ENCODE measurements around the gene COG6.
A peak's percentile ranks its signal among the peaks of the same experiment; 100 is the strongest.

COG6 gene

DNA sequence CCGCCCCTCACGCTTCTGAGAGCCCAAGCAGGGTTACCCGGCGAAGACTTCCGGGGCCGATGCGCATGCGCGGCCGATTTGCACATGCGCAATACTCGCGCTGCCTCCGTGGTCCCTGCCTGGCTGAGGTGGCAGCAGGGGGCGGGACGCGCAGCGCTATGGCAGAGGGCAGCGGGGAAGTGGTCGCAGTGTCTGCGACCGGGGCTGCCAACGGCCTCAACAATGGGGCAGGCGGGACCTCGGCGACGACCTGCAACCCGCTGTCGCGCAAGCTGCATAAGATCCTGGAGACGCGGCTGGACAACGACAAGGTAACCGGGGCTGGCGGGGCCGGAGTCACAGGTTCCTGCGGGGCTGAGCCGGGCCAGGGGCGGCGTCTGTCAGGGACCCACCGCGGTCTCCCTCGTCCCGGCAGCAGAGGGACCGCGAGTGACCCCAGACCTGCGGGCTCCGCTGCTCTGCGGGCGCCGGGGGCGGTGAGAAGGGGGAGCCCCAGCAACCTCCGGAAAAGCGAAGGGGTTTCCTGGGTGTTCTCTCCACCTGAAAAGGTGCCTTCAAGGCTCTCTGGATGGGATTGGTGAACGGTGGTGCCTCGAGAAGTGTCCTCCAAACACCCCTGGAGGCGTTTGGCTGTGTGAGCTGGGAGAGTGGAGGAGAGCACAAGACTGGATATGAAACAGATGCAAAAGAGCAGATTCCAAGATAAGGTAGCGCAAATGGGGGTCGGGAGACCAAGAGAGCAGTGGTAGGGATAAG lies at the start of gene COG6:
Gene COG6 (plus strand): TSS at position 94 of the 756 bp plus-strand sequence. CDS start 65 bp downstream, at position 159.
- peak; percentile 94 for DNase-seq (ENCODE audit: low spot score)

GRCh38 chr13:39605677-39606320 lies 49.7 kb upstream of the COG6 start:
- DNase-seq (ENCODE audit: low spot score): no peak

- DNase-seq (ENCODE audit: low spot score): no peak
These were observed 47.6 kb upstream of the COG6 start for GRCh38 chr13:39607876-39608275.

DNA sequence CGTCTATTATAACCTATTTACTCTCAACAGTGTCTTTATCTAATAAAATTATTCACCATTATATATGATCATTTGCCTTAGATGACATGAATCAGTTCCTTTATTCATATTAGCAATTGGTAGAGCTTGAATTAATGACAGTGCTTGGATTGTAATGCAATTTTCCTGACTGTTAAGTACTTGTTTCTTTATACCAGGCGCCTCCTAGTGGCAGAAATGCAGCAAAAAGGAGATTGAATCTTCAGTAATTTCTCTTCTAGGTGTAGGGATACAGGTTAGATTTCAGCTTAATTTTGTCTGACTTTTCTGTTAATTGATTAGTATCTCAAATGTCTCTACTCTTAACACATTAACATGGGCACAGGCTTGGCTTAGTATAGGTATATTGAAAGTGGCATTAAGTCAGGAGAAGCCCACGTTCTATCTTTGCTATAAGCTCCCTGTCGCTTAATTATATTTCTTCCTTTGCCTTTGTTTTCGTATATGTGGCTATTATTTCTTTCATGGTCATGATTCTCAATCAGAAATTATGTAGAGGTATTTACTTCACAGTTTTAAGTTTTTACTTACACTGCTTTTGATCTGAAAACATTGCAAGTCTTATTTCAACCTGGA lies 43.3 kb upstream of the COG6 start:
- DNase-seq (ENCODE audit: low spot score): peak; percentile 63

DNA sequence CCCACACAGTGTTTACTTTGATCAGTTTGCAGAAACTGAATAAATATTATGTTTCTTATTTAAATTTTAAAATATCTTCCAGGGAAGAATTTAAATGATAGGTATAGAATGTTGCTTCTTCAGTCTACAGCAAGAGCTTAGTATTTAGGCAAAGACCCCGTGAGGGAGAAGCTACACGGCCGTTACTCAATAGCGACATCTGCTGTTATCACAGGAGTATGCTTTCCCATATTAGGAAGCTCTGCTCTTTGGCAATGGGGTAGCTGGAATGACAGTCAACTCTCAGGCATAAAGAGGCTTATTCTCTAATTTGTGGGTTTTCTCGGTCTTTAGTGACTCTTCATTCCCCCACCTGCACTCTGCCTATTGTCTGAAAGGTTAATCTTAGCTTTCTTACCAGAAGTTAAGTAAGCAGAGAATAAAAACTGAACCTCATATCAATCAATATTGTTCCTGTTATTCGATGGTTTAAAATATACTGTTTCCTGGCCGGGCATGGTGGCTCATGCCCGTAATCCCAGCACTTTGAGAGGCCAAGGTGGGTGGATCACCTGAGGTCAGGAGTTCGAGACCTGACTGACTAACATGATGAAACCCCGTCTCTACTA lies 39.3 kb upstream of the COG6 start:
- peak; percentile 82 for DNase-seq (ENCODE audit: low spot score)

DNA sequence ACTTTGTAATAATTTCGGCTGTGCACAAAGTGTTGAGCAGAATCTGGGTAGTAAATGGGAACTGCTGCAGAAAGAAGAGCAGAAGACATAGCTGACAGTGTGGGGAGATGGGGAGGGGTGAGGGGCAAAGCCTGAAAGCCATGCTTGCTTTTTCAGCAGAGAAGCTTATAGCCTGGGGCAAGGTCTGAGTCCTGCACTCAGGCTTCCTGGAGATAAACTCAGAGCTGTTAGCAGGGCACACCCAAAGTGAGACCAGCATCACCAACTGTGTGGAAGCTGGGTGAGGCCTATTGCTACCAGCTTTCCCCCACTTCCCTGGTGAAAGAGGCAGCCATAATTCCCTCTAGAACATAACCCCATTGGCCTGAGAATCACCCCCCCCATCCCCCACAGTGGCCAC lies 36.9 kb upstream of the COG6 start:
- no peak for DNase-seq (ENCODE audit: low spot score)

DNA sequence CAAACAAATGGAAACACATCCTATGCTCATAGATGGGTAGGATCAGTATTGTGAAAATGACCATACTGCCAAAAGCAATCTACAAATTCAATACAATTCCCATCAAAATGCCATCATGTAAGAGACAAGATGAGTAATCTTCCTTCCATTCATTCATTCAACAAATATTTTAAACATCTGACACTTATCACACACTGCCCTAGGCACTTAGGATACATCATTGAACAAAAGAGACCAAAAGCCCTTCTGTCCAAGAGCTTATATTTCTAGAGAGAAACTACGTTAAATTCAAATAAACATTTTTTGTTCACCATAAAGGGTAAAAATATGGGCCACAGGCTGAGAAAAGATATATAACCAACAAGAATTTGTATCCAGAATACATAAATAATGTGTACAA lies 32.0 kb upstream of the COG6 start:
- no peak for DNase-seq (ENCODE audit: low spot score)

DNA sequence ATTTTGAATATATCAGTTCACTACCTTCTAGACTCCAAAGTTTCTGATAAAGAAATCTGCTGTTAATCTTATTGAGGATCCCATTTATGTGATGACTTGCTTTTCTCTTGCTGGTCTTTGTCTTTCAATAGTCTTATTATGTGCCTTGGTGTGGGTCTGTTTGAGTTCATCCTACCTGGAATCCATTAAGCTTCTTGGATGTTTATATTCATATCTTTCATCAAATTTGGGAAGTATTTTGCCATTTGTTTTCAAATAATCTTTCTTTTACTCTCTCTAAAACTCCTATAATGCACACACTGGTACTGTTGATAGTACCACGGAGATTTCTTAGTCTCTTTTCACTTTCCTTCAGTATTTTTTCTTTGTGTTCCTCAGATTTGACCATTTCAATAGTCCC lies 24.2 kb upstream of the COG6 start:
- DNase-seq (ENCODE audit: low spot score): no peak

GRCh38 chr13:39632994-39633393 lies 22.5 kb upstream of the COG6 start:
- no peak for DNase-seq (ENCODE audit: low spot score)

- no peak for DNase-seq (ENCODE audit: low spot score)
These were observed 19.9 kb upstream of the COG6 start for GRCh38 chr13:39635564-39635963.

GRCh38 chr13:39637890-39638289 lies 17.6 kb upstream of the COG6 start:
- no peak for DNase-seq (ENCODE audit: low spot score)

- no peak for DNase-seq (ENCODE audit: low spot score)
These were observed 13.8 kb upstream of the COG6 start for GRCh38 chr13:39641645-39642044.

DNA sequence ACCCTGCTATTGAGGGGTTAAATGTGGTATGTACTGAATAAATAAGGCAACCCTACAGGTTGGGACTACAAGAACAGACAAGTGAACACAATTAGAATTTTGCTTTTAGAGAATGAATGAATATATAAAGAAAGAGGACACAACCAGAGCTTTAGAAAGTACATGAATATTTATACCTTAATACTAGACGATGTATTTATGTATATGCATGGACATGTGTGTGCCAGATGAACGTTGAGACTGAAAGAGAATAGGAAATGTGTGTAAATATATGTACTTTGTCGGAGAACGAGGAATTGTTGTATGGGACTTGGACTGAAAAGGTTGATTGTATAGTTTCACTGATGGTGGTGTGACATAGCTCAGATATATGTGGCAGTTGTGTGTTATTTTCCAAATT lies 9.3 kb upstream of the COG6 start:
- DNase-seq (ENCODE audit: low spot score): no peak

DNA sequence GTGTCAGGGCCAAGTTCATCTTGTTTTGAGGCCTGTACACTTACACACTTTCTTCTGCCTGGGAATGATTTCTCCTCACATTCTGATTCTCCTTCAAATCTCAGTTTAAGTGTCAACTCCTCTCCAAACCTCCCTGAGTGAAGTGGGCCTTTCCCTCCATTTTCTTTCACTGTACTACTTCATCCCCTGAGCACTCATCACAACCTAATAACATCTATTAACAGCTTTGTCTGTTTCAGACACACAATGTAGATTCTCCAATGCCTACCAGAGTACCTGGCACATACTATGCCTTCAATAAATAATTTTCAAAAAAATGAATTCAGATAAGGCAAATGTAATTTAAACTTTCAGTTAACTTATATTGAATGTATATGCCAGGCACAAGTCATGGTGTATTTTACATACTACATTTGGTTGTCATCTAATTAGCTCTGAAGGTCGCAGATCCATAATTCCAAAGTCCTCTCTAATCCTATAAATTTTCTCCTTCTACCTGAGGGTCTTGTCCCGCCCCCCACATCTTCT lies 357 bp upstream of the COG6 start:
- DNase-seq (ENCODE audit: low spot score): no peak

DNA sequence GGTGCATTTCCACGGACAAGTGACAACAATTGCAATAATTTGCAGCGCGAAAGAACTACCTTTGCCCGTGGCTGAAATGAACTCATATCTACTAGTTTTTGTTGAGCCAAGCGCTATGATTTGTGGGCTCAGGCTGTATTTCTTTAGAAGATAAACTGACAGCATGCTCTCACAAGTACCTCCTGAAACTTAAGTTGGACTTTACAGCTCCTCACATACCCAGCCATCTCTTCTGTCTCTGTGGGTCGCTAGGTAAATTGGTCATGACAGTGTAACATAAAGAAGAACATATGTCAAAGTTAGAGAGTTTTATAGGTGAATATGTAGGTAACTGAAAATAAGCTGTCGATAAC lies 839 bp downstream of the COG6 start:
- DNase-seq (ENCODE audit: low spot score): no peak

DNA sequence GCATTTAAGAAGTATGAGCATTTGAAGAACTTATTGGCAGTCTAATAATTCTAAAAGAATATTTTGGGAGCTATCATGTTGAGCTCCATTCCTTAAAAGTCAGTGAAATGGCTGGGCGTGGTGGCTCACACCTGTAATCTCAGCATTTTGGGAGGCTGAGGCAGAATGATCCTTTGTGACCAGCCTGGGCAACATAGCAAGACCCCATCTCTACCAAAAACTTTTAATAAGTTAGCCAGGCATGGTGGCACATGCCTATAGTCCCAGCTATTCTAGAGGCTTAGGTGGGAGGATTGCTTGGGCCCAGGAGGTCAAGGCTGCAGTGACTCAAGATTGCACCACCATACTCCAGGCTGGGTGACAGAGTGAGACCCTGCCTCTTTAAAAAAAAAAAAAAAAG lies 8.0 kb downstream of the COG6 start:
- no peak for DNase-seq (ENCODE audit: low spot score)

GRCh38 chr13:39663958-39664357 lies 8.5 kb downstream of the COG6 start:
- DNase-seq (ENCODE audit: low spot score): no peak

DNA sequence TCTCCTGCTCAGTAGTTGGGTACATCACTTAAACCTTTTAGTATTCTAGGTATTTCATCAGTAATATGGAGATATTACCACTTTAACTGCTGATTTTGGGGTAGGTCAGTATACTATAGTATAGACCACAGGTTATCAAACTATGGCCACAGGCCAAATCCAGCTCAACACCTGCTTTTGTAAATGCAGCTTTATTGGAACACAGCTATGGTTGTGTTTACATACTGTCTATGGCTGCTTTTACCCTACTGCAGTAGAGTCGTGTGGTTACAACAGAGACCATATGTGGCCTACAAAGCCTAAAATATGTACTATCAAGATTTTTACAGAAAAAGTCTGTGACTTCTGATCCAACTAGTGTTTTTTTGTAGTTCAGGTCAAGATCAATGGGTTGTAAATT lies 10.3 kb downstream of the COG6 start:
- DNase-seq (ENCODE audit: low spot score): no peak

DNA sequence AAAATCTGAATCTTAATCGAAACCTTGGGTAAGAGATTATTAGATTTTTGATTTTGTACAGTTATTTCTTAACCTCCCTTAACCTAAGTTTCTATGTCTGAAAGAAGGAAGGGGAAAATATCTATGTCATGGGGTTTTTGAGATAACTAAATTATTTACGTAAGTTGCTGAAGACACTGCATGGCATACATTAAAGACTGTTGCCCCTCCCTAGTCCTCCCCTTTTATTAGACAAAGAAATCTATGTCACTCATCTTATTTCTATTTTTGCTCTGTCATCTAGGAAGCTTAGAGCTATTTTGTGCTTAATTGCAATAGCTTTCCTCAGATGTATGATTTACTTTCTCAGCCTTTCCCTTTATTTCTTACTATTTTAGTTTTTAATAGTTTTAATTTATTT lies 15.0 kb downstream of the COG6 start:
- DNase-seq (ENCODE audit: low spot score): no peak

DNA sequence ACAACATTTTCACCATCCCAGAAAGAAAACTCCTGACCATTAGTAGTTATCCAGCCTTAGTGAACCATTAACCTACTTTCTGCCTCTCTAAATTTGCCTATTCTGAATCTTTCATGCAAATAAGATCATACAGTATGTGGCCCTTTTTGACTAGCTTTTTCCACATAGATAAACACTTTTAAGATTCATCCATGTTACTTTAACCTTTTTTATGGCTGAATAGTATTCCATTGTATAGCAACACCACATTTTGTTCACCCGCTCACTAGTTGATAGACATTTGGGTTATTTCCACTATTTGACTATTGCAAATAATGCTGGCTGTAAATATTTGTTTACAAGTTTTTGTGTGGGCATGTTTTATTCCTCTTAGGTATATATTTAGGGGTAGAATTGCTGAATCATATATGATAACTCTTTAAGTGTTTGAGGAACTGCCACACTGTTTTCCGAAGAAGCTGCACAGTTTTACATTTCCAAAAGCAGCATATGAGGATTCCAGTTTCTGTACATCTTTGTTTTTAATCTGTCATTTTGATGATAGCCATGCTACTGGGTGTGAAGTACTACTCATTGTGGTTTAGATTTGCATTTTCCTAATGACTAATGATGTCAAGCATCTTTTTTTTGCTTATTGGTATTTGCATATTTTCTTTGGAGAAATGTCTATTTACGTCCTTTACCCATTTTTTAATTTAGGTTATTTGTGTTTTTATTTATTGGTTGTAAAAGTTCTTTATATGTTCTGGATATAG lies 17.1 kb downstream of the COG6 start:
- DNase-seq (ENCODE audit: low spot score): no peak

DNA sequence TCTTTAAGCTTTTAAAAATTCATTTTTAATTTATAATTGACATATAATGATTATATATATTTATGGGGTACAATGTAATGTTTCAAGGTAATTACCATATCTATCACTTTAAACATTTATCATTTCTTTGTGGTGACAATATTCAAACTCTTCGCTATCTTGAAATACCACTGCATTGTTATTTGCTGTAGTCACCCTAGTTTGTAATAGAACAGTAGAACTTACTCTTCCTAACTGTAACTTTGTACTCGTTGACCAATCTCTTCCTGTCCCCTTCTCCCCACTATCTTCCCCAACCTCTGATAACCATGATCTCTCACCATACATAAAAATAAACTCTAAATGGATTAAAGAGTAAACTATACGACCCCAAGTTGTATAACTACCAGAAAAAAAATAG lies 20.4 kb downstream of the COG6 start:
- DNase-seq (ENCODE audit: low spot score): no peak

DNA sequence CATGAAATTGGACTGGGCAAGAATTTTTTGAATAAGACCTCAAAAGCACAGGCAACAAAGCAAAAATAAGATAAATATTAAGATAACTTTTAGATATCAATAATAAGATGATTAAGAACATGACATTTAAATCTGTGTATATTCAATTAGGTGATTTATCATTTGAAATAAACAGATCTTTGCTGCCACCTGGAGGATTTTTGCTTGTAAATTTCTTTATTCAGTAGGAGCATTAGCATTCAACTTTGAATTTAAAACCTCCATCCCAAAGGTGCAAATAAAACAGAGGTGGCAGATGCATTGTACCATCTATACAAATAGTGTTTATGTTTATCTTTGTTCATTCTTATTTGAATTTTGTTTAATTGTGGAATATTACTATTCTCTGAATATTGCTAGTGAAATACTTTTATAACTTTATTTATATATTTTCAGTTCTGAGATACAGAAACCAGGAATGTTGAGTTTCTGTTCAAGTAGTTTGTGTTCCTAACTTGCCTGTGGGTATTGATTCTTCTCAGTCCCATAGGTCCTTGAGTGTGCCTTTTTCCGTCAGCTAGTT lies 20.9 kb downstream of the COG6 start:
- peak; percentile 34 for DNase-seq (ENCODE audit: low spot score)
